Measurements from ENCODE around the gene SMIM32. TPM values are rescaled to one million over a fixed set of nuclear protein-coding genes. Genes with fewer than 3 reads are reported as not detected.

The SMIM32 gene
- total RNA-seq, 1 donor from 2014 or later, result 0.30 TPM

DNA sequence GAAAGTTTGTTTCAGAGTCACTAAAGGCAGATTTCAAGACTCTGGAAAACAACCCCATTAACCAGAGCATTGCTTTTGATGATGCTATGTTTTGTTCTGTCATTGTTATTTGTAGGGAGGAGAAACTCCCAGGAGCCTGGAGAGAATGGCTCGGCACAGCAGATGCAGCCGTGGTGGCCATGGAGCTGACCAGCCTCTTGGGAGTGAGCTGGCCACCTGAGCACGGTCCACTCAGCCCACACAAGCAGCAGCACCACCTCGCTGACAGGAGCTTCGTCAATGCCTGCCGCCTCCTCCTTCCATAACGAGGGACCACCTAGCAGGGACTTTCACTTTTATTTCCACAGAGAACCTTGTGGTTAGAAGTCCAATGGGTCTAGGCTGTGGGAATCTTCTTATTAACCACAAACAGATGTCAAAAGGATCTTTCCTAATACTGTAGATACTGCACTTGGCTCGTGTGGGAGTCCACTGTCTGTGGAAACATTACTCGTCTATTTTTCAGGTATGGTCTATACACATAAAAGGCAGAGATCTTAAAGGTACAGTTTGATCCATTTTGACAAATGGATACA lies 21.0 kb upstream of the SMIM32 start:
- Histone ChIP-seq H3K27me3 (ENCODE audit: insufficient read depth, low read length) (peaks cover 11% of the 10 kb centered on the region), H3K9me3 (ENCODE audit: insufficient read depth, low read depth, low read length) (no peaks in the 10 kb centered on the region), H3K9ac (ENCODE audit: low read length) (no peak overlapping the region), H3K36me3 (ENCODE audit: insufficient read depth, low read length) (no peaks in the 10 kb centered on the region), H3K27ac (ENCODE audit: low read depth, low read length) (no peak overlapping the region), H3K4me1 (ENCODE audit: insufficient read depth, low read length) (no peaks in the 10 kb centered on the region), H3K4me2 (ENCODE audit: low read length) (no peak overlapping the region), H3K4me3 (ENCODE audit: insufficient read depth, low read depth, low read length) (no peak overlapping the region), H2AFZ (ENCODE audit: low read depth, low read length) (no peak overlapping the region), H4K20me1 (ENCODE audit: insufficient read depth, low read length) (no peaks in the 10 kb centered on the region), H3K79me2 (ENCODE audit: insufficient read depth, low read length) (no peaks in the 10 kb centered on the region)
- H3K4me1 Mint-ChIP-seq (ENCODE audit: low read depth, unreplicated experiment), result peaks cover 4% of the 10 kb centered on the region
- DNase-seq (ENCODE audit: low read depth), result no peak
- H3K27ac Mint-ChIP-seq (ENCODE audit: unreplicated experiment), result no peak overlapping the region
- H3K9me3 Mint-ChIP-seq (ENCODE audit: unreplicated experiment), result peaks cover 4% of the 10 kb centered on the region
- H3K27me3 Mint-ChIP-seq (ENCODE audit: low read depth, unreplicated experiment), result peaks cover 10% of the 10 kb centered on the region
- no peak for FAIRE-seq
- TF ChIP-seq EZH2 (IDR thresholded peaks at IDR 0.05; ENCODE audit: insufficient read depth, low read length), result no peak
- TF ChIP-seq, protein P1, sequence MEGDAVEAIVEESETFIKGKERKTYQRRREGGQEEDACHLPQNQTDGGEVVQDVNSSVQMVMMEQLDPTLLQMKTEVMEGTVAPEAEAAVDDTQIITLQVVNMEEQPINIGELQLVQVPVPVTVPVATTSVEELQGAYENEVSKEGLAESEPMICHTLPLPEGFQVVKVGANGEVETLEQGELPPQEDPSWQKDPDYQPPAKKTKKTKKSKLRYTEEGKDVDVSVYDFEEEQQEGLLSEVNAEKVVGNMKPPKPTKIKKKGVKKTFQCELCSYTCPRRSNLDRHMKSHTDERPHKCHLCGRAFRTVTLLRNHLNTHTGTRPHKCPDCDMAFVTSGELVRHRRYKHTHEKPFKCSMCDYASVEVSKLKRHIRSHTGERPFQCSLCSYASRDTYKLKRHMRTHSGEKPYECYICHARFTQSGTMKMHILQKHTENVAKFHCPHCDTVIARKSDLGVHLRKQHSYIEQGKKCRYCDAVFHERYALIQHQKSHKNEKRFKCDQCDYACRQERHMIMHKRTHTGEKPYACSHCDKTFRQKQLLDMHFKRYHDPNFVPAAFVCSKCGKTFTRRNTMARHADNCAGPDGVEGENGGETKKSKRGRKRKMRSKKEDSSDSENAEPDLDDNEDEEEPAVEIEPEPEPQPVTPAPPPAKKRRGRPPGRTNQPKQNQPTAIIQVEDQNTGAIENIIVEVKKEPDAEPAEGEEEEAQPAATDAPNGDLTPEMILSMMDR (IDR thresholded peaks at IDR 0.05; ENCODE audit: insufficient read depth, low read depth, low read length), result no peak
- H3K36me3 Mint-ChIP-seq (ENCODE audit: low read depth, unreplicated experiment), result peaks cover 14% of the 10 kb centered on the region
- H3K4me3 Mint-ChIP-seq (ENCODE audit: unreplicated experiment), result no peak overlapping the region

DNA sequence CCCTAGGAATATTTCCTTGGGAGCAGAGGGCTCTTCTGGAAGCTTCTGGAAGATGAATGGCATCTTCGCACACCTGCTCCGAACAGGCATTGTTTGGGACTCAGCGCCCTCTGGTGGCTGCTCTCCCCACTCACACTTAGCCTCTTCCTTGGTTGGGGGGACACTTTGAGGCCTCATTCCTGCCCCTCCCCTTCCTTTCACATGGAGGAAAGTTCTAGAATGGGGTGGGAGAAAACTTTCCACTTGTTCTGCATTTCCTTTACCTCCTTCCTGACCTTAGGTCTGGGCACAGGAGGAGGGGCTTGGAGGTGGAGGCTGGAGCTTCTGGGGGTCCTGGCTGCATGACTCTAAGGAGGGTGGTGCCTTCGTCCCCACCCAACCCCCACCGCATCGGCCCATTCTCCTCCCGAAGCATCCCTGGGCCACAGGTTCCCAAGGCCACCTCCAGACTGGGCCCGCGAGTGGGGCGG lies 19.3 kb upstream of the SMIM32 start:
- H3K79me2 ChIP-seq (ENCODE audit: insufficient read depth, low read length), result no peaks in the 10 kb centered on the region
- no peaks in the 10 kb centered on the region for H4K20me1 ChIP-seq (ENCODE audit: insufficient read depth, low read length)
- no peak overlapping the region for H3K4me3 Mint-ChIP-seq (ENCODE audit: unreplicated experiment)
- H3K4me1 Mint-ChIP-seq (ENCODE audit: low read depth, unreplicated experiment), result peaks cover 4% of the 10 kb centered on the region
- no peak overlapping the region for H2AFZ ChIP-seq (ENCODE audit: low read depth, low read length)
- no peak for TF ChIP-seq EZH2 (IDR thresholded peaks at IDR 0.05; ENCODE audit: insufficient read depth, low read length)
- TF ChIP-seq, protein P1 (IDR thresholded peaks at IDR 0.05; ENCODE audit: insufficient read depth, low read depth, low read length), result peak; percentile 82
- H3K9me3 ChIP-seq (ENCODE audit: insufficient read depth, low read depth, low read length), result no peaks in the 10 kb centered on the region
- H3K9ac ChIP-seq (ENCODE audit: low read length), result no peak overlapping the region
- no peak overlapping the region for H3K4me3 ChIP-seq (ENCODE audit: insufficient read depth, low read depth, low read length)
- no peak overlapping the region for H3K27ac ChIP-seq (ENCODE audit: low read depth, low read length)
- H3K36me3 ChIP-seq (ENCODE audit: insufficient read depth, low read length), result no peaks in the 10 kb centered on the region
- DNase-seq (ENCODE audit: low read depth) (peak; percentile 12), FAIRE-seq (no peak)
- no peak overlapping the region for H3K4me2 ChIP-seq (ENCODE audit: low read length)
- peaks cover 18% of the 10 kb centered on the region for H3K27me3 Mint-ChIP-seq (ENCODE audit: low read depth, unreplicated experiment)
- H3K4me1 ChIP-seq (ENCODE audit: insufficient read depth, low read length), result no peaks in the 10 kb centered on the region
- H3K27ac Mint-ChIP-seq (ENCODE audit: unreplicated experiment), result no peak overlapping the region
- peaks cover 11% of the 10 kb centered on the region for H3K27me3 ChIP-seq (ENCODE audit: insufficient read depth, low read length)
- H3K9me3 Mint-ChIP-seq (ENCODE audit: unreplicated experiment), result peaks cover 3% of the 10 kb centered on the region
- H3K36me3 Mint-ChIP-seq (ENCODE audit: low read depth, unreplicated experiment), result peaks cover 28% of the 10 kb centered on the region

DNA sequence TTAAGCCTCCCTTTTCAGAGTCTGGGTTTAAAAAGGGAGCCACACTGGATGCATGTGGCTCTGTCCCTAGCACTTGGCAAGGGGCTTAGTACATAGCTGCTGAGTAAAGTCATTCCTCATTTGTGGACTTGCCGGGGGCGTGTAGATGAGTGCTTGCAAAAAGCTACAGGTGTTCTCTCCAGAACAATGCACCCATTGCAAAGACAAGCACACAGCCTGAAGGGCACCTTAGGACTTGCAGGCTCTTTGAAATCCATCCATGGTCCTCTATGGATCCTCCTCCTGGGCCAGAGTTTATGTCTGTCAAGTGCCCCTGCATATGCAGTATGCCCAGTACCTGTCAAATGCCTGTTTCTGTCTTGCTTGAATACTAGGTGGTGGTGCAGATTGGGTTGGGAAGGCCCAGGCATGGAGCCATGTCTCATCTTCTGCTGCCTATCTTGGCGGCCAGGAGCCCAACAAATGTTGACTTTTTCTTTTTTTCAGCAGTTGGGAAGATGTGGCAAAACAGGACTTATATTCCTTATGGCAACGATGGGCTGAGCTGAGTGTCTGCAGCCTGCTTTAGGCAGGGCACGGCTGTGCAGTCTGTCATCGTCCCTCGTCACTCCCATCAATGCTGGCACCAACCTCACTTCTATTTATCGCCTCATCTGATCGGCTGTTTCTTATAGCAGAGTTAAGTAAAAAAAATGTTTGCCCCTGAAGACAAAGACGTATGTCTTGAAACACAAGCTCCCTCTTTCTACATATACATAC lies 18.5 kb upstream of the SMIM32 start:
- Histone ChIP-seq H3K4me3 (ENCODE audit: insufficient read depth, low read depth, low read length) (no peak overlapping the region), H3K4me2 (ENCODE audit: low read length) (no peak overlapping the region), H3K27me3 (ENCODE audit: insufficient read depth, low read length) (peaks cover 11% of the 10 kb centered on the region), H3K36me3 (ENCODE audit: insufficient read depth, low read length) (no peaks in the 10 kb centered on the region), H3K9me3 (ENCODE audit: insufficient read depth, low read depth, low read length) (no peaks in the 10 kb centered on the region), H3K9ac (ENCODE audit: low read length) (no peak overlapping the region), H2AFZ (ENCODE audit: low read depth, low read length) (no peak overlapping the region), H3K79me2 (ENCODE audit: insufficient read depth, low read length) (no peaks in the 10 kb centered on the region), H3K4me1 (ENCODE audit: insufficient read depth, low read length) (no peaks in the 10 kb centered on the region), H3K27ac (ENCODE audit: low read depth, low read length) (no peak overlapping the region), H4K20me1 (ENCODE audit: insufficient read depth, low read length) (no peaks in the 10 kb centered on the region)
- DNase-seq (ENCODE audit: low read depth) (no peak), FAIRE-seq (no peak)
- TF ChIP-seq EZH2 (IDR thresholded peaks at IDR 0.05; ENCODE audit: insufficient read depth, low read length), result no peak
- TF ChIP-seq, protein P1 (IDR thresholded peaks at IDR 0.05; ENCODE audit: insufficient read depth, low read depth, low read length), result no peak
- H3K27ac Mint-ChIP-seq (ENCODE audit: unreplicated experiment), result no peak overlapping the region
- peaks cover 19% of the 10 kb centered on the region for H3K27me3 Mint-ChIP-seq (ENCODE audit: low read depth, unreplicated experiment)
- H3K4me3 Mint-ChIP-seq (ENCODE audit: unreplicated experiment), result no peak overlapping the region
- H3K36me3 Mint-ChIP-seq (ENCODE audit: low read depth, unreplicated experiment), result peaks cover 35% of the 10 kb centered on the region
- peaks cover 4% of the 10 kb centered on the region for H3K4me1 Mint-ChIP-seq (ENCODE audit: low read depth, unreplicated experiment)
- peaks cover under 1% of the 10 kb centered on the region for H3K9me3 Mint-ChIP-seq (ENCODE audit: unreplicated experiment)
